Activated CD8-positive, alpha-beta memory T cell treated with anti-CD3 and anti-CD28 coated beads, Interleukin-2, amount 10 ng/mL, durations not matched to agents 7 days and 5 days (primary cell): Measurements from ENCODE around the gene RUBCNL. TPM values are rescaled to one million over a fixed set of nuclear protein-coding genes. Genes with fewer than 3 reads are reported as not detected.
"Not testable (repeated sequence)": the region's sequence is repeated elsewhere in the genome, so short reads cannot be mapped to it uniquely, and the experiment has no call there.

Experiments
- ATAC-seq: fragments of 150-1000 bp; cut with Tn5 transposase; one replicate; pipeline ENCODE4 v1.10.0; 2021; ENCODE audit warnings: moderate library complexity
- CTCF ChIA-PET: fragments of 350-600 bp; sonication (Branson Sonifier 250); formaldehyde crosslinking; loops from one replicate; lab custom pipeline; 2021; ENCODE audit warnings: antibody characterized with exemption; lab: Charles Lee
- DNase-seq: peaks from one replicate; pipeline ENCODE4 v3.0.0-alpha.2; 2020
- H3K27ac Mint-ChIP-seq: one replicate; pipeline ENCODE4 v1.8.0; 2021; ENCODE audit warnings: mild to moderate bottlenecking, mixed read lengths
- H3K27me3 Mint-ChIP-seq: one replicate; pipeline ENCODE4 v1.8.0; 2021; ENCODE audit warnings: mixed read lengths
- H3K36me3 Mint-ChIP-seq: one replicate; pipeline ENCODE4 v1.8.0; 2021; ENCODE audit warnings: mild to moderate bottlenecking, mixed read lengths
- H3K4me1 Mint-ChIP-seq: one replicate; pipeline ENCODE4 v1.8.0; 2021; ENCODE audit warnings: mixed read lengths
- H3K4me3 Mint-ChIP-seq: one replicate; pipeline ENCODE4 v1.8.0; 2021; ENCODE audit warnings: mild to moderate bottlenecking, moderate library complexity, mixed read lengths
- H3K9me3 Mint-ChIP-seq: one replicate; pipeline ENCODE4 v1.8.0; 2022; ENCODE audit warnings: low read depth, mixed read lengths
- total RNA-seq, 2 experiments: library from RNA; stranded (reverse); gene quantifications; one replicate each; pipeline ENCODE4 v1.2.3, GENCODE V29; 2021

The RUBCNL gene
- total RNA-seq: not detected

- no peaks in the 10 kb centered on the region for H3K9me3 Mint-ChIP-seq
- peaks cover 20% of the 10 kb centered on the region for H3K4me1 Mint-ChIP-seq
- CTCF ChIA-PET: no interaction called here
- H3K27me3 Mint-ChIP-seq: peaks cover 49% of the 10 kb centered on the region
- DNase-seq: peak; percentile 44
- H3K4me3 Mint-ChIP-seq: peak within 1 kb of the TSS; percentile 54
- ATAC-seq: peak; percentile 63
- no peak within 1 kb of the TSS for H3K27ac Mint-ChIP-seq
- no peaks in the 10 kb centered on the region for H3K36me3 Mint-ChIP-seq
Observed at GRCh38 chr13:46387064-46387851, at the start of gene RUBCNL. TSS of gene RUBCNL (minus strand) at chr13:46387252. CDS start at chr13:46372475, 14,777 bp downstream.

GRCh38 chr13:46429558-46429957 lies 42.5 kb upstream of the RUBCNL start:
- ATAC-seq, CTCF ChIA-PET: not testable (repeated sequence)

GRCh38 chr13:46405457-46405856 lies 18.4 kb upstream of the RUBCNL start:
- CTCF ChIA-PET: no interaction called here
- ATAC-seq (no peak), DNase-seq (no peak)
- Mint-ChIP-seq H3K9me3 (no peaks in the 10 kb centered on the region), H3K4me3 (no peak overlapping the region), H3K27ac (no peak overlapping the region), H3K4me1 (peaks cover 6% of the 10 kb centered on the region), H3K27me3 (peaks cover 12% of the 10 kb centered on the region), H3K36me3 (peaks cover 1% of the 10 kb centered on the region)

More at GRCh38 chr13:46429558-46429957, 42.5 kb upstream of the RUBCNL start:
- not testable (repeated sequence) for DNase-seq, H3K27me3 Mint-ChIP-seq, H3K9me3 Mint-ChIP-seq, H3K36me3 Mint-ChIP-seq, H3K4me3 Mint-ChIP-seq, H3K4me1 Mint-ChIP-seq, H3K27ac Mint-ChIP-seq

DNA sequence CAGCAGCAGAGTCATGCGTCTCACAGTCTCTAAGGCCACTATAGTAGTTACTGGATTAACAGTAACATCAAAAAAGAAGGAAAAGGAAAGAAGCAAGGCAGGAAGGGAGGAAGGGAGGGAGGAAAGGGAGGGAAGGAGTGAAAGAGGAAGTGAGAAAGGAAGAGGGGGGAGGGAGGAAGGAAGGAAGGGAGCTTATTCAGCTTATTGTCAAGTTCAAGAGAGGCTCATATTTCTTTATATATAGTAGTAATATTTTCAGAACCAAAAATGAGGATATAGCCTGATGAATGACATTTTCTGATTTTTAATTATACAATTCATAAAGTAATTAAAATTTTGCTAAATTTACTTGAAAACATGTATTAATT lies 17.7 kb upstream of the RUBCNL start:
- no peak for ATAC-seq
- CTCF ChIA-PET: no interaction called here
- Mint-ChIP-seq H3K36me3 (peaks cover 1% of the 10 kb centered on the region), H3K27me3 (peaks cover 10% of the 10 kb centered on the region), H3K9me3 (no peaks in the 10 kb centered on the region), H3K4me3 (no peak overlapping the region), H3K27ac (no peak overlapping the region), H3K4me1 (peaks cover 6% of the 10 kb centered on the region)
- no peak for DNase-seq

DNA sequence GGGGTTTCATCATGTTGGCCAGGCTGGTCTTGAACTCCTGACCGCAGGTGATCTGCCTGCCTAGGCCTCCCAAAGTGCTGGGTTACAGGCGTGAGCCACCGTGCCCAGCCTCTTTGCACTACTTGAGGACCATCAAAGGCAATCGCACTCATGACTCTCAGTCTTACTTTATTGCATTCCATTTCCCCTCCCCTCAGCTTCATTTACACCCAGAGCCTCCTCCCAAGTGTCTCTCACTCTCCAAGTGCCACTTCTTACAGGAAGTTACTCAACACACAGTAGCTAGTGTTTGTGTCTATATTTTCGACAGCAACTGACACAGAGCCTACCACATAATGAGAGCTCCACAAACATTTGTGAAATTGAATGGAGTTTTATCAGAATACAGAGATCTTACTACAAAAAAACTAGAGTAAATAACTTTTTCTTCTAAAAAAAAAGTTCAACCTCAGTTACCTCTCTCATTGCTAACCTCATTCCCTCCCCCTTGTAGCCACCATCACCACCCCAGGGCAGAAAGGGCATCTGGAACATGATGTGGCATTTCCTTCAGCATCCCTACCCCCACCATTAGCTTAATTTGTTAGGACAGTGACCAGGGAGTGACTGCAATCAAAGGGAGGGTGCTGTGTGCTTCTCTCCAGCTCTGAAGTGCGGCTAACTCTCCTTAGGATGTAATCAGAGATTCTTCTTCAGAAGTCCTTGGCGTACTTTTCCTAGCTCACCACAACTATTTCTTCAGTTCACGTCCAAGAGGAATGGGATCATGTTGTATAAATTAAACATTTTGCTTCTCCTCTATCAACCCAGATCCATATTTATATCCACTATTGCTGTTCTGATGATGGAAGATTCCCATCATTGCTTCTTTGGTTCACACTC lies 17.0 kb upstream of the RUBCNL start:
- Mint-ChIP-seq H3K4me1 (peaks cover 6% of the 10 kb centered on the region), H3K36me3 (peaks cover 1% of the 10 kb centered on the region), H3K9me3 (no peaks in the 10 kb centered on the region), H3K27me3 (peaks cover 10% of the 10 kb centered on the region), H3K4me3 (no peak overlapping the region), H3K27ac (no peak overlapping the region)
- DNase-seq (no peak), ATAC-seq (no peak)
- CTCF ChIA-PET: no interaction called here

GRCh38 chr13:46402178-46402577 lies 15.1 kb upstream of the RUBCNL start:
- DNase-seq (no peak), ATAC-seq (no peak)
- Mint-ChIP-seq H3K36me3 (peaks cover 1% of the 10 kb centered on the region), H3K27ac (no peak overlapping the region), H3K4me1 (peaks cover 6% of the 10 kb centered on the region), H3K27me3 (peaks cover 10% of the 10 kb centered on the region), H3K9me3 (no peaks in the 10 kb centered on the region), H3K4me3 (no peak overlapping the region)
- CTCF ChIA-PET: no interaction called here

DNA sequence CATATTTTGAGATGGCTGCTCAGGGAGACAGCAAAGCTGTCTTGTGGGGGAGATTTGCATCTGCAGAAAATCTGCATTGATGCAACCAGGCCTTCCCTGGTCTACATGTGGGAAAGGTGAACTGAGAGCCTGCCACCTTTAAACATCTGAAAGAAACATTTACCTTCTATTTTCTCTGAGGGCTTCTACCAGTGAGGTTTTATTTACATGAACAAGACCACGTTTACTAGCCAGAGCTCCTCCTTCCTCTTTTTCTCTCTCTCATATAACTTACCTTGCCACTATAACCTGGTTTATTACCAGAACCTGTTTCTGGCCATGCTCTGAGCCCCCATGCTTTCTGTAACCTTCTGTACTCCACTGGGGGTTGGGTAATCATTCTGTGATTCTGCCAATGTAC lies 14.4 kb upstream of the RUBCNL start:
- Mint-ChIP-seq H3K4me1 (peaks cover 6% of the 10 kb centered on the region), H3K9me3 (no peaks in the 10 kb centered on the region), H3K27ac (no peak overlapping the region), H3K4me3 (no peak overlapping the region), H3K36me3 (peaks cover 1% of the 10 kb centered on the region), H3K27me3 (peaks cover 10% of the 10 kb centered on the region)
- DNase-seq (no peak), ATAC-seq (no peak)
- CTCF ChIA-PET: no interaction called here

DNA sequence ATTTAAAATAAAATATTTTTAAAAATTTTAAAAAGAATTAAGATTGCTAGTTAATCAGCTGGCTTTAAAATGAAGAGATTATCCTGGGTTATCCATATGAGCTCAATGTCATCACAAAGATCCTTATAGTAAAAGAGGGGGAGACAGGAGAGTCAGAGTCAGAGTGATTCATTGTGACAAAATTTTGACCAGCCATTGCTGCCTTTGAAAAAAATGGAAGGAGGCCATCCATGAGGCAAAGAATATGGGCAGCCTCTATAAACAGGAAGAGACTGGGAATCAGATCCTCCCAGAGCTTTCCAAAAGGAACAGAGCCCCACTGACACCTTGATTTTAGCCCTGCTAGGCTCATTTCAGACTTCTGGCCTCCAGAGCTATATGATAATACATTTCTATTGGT lies 9.3 kb upstream of the RUBCNL start:
- Mint-ChIP-seq H3K27ac (no peak overlapping the region), H3K4me1 (peaks cover 11% of the 10 kb centered on the region), H3K36me3 (no peaks in the 10 kb centered on the region), H3K27me3 (peaks cover 5% of the 10 kb centered on the region), H3K4me3 (no peak overlapping the region), H3K9me3 (no peaks in the 10 kb centered on the region)
- CTCF ChIA-PET: no interaction called here
- ATAC-seq (no peak), DNase-seq (no peak)

GRCh38 chr13:46392967-46393366 lies 5.9 kb upstream of the RUBCNL start:
- H3K9me3 Mint-ChIP-seq: no peaks in the 10 kb centered on the region
- ATAC-seq (peak; percentile 57), DNase-seq (no peak)
- CTCF ChIA-PET: no interaction called here
- no peak overlapping the region for H3K4me3 Mint-ChIP-seq
- peaks cover 25% of the 10 kb centered on the region for H3K4me1 Mint-ChIP-seq
- peaks cover 10% of the 10 kb centered on the region for H3K27me3 Mint-ChIP-seq
- H3K36me3 Mint-ChIP-seq: no peaks in the 10 kb centered on the region
- no peak overlapping the region for H3K27ac Mint-ChIP-seq

DNA sequence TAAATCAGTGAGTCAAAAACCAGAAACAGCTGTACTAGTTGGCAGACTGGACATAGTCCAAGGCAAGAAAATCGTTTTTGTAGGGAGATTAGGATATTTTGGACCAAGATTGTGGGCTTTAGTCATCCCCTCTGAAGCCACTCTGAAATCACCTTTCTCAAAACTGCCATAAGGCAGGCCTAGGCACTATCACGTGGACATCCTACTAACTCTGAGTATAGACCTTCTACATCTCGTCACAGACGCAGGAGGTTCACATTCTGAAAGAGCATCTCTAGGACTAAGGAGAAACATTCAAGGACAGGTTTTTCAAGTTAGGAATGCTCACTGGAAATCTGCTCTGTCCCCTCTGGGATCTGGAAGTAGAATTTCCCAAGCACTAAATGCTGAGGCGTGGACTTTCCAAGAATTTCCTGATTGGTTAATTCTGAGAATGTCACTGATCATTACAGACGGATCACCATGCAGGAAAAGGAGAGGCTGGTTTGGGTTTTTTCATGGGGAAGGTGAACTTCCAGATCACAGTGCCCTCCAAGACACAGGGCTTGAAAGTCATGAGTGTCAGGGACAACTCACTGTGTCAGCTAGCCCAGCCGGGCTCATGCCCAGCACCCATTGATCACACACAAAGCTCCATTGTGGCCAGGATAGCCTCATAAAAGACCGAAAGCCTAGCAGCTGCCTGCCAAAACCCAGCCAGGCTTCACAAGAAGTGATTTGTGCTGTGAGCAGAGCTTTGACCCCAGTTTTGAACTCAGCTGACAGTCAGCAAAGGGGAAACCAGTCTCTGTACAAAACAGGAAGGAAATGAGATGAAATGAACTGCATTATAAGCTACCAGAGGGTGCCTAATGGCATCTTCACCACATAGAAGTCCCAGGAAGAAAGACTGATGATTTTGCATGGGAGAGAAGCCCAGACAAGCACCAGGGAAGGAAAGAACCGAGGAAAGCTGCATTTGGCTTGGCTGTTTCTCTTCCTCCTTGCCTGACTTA lies 2.7 kb upstream of the RUBCNL start:
- Mint-ChIP-seq H3K4me1 (peaks cover 30% of the 10 kb centered on the region), H3K27me3 (peaks cover 41% of the 10 kb centered on the region), H3K9me3 (no peaks in the 10 kb centered on the region), H3K36me3 (no peaks in the 10 kb centered on the region), H3K4me3 (no peak overlapping the region), H3K27ac (peak overlapping the region; percentile 55)
- CTCF ChIA-PET: no interaction called here
- DNase-seq (no peak), ATAC-seq (peak; percentile 31)

DNA sequence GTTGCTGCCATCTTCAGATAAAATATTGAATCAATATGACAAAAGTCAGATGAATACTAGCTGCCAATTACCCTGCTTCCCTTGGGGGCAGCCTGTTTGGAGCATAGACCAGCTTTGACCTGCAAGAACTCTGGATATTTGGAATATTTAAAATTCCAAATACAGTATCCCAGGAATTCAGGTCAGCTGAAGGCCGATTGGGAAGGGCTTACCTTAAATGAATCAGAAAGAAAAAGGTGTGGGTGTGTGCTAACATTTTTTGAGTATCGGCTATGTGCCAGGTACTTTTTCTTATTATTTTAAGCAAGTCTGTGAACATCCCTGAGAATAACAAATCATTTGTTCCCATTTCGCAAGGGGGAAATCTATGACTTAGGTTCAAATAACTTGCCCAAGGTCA lies 1.8 kb upstream of the RUBCNL start:
- DNase-seq: no peak
- Mint-ChIP-seq H3K36me3 (no peaks in the 10 kb centered on the region), H3K4me1 (peaks cover 30% of the 10 kb centered on the region), H3K27me3 (peaks cover 46% of the 10 kb centered on the region), H3K9me3 (no peaks in the 10 kb centered on the region), H3K4me3 (no peak overlapping the region), H3K27ac (no peak overlapping the region)
- CTCF ChIA-PET: no interaction called here
- ATAC-seq: no peak

DNA sequence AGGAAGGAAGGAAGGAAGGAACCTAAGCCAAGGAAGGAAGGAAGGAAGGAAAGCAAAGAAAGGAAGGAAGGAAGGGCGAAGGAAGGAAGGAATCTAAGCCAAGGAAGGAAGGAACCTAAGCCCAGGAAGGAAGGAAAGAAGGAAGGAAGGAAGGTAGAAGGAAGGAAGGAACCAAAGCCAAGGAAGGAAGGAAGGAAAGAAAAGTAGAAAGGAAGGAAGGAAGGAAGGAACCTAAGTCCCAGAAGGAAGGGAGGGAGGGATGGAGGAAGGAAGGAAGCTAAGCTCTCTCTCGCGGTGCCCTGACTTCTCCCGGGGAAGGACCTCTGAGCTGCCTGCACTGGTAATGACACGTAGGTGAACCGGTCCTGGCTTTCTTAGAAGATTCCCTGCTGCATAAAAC lies 1.3 kb upstream of the RUBCNL start:
- peaks cover 50% of the 10 kb centered on the region for H3K27me3 Mint-ChIP-seq
- no peaks in the 10 kb centered on the region for H3K9me3 Mint-ChIP-seq
- DNase-seq (no peak), ATAC-seq (no peak)
- H3K4me3 Mint-ChIP-seq: no peak overlapping the region
- H3K27ac Mint-ChIP-seq: no peak overlapping the region
- H3K4me1 Mint-ChIP-seq: peaks cover 28% of the 10 kb centered on the region
- CTCF ChIA-PET: no interaction called here
- no peaks in the 10 kb centered on the region for H3K36me3 Mint-ChIP-seq
